Body of pancreas (tissue), 4 donors: ENCODE data around the gene ISCA1. TPM values are rescaled to one million over a fixed set of nuclear protein-coding genes. Genes with fewer than 3 reads are reported as not detected.

Experiments
- ATAC-seq: fragments of 150-250 bp; one replicate; pipeline ENCODE4 v1.9.1; 2016
- DNase-seq, 4 donors: peaks; one replicate each; pipeline ENCODE4 v3.0.0-alpha.2; 2019
- H3K27ac ChIP-seq, 4 donors: fragments of 200-600 bp; sonication (generic); 1 replicate in 3 of 4; 2 replicates in 1 of 4; pipeline versions ENCODE4 v1.5.1 to v1.6.1; 2016 to 2019; ENCODE audit warnings: mild to moderate bottlenecking in 1 of 4, mixed read lengths in 1 of 4, moderate library complexity in 1 of 4
- H3K27me3 ChIP-seq, 2 donors: fragments of 200-600 bp; sonication (generic); one replicate each; pipeline ENCODE4 v1.6.0; 2016; ENCODE audit warnings: mild to moderate bottlenecking in 1 of 2
- H3K36me3 ChIP-seq, 2 donors: fragments of 200-600 bp; sonication (generic); replicated peaks in 1 of 2; 2 replicates each; pipeline ENCODE4 v1.5.1; 2016; ENCODE audit warnings: low read depth in 2 of 2; ENCODE audit not compliant: insufficient read depth in 1 of 2
- H3K4me1 ChIP-seq: fragments of 200-600 bp; sonication (generic); one replicate; pipeline ENCODE4 v1.6.0; 2016
- H3K4me3 ChIP-seq, 2 donors: fragments of 200-600 bp; sonication (generic); 1 replicate in 1 of 2; 2 replicates in 1 of 2; pipeline ENCODE4 v1.5.1; 2016 to 2019
- H3K9me3 ChIP-seq, 3 donors: fragments of 200-600 bp; sonication (generic); 1 replicate in 2 of 3; 2 replicates in 1 of 3; pipeline ENCODE4 v1.5.1; 2016
- POLR2A ChIP-seq, 3 donors: fragments of 450-650 bp; IDR thresholded peaks; one replicate each; pipeline ENCODE4 v1.6.1; 2016; ENCODE audit warnings: antibody characterized with exemption in 3 of 3, mild to moderate bottlenecking in 2 of 3
- WGBS, 2 donors: methylation state at CpG; one replicate each; pipeline ENCODE4 v1.1.5; 2017; 5-methylcytosine and 5-hydroxymethylcytosine counted together
- intact Hi-C: fragments of 100-400 bp; cut with DNase I; formaldehyde crosslinking; loops from one replicate; pipeline ENCODE4 v1.15.1; 2023
- total RNA-seq, 2 donors: library from RNA; depleted of rRNA; stranded (reverse); fragments of >200 nt; gene quantifications; one replicate each; pipeline ENCODE4 v1.1.0, GENCODE V29; 2016
- TF ChIP-seq, protein P1 (sequence below), 7 experiments: fragments of 450-650 bp in 4 of 7; fragments of 200-600 bp in 3 of 7; sonication (generic) in 3 of 7; IDR thresholded peaks; one replicate each; pipeline ENCODE4 v1.5.1; 2016 to 2019; ENCODE audit warnings: antibody characterized with exemption in 7 of 7

Gene ISCA1
- total RNA-seq, 2 donors from 2014 or later = 19.4 to 21.0 TPM

DNA sequence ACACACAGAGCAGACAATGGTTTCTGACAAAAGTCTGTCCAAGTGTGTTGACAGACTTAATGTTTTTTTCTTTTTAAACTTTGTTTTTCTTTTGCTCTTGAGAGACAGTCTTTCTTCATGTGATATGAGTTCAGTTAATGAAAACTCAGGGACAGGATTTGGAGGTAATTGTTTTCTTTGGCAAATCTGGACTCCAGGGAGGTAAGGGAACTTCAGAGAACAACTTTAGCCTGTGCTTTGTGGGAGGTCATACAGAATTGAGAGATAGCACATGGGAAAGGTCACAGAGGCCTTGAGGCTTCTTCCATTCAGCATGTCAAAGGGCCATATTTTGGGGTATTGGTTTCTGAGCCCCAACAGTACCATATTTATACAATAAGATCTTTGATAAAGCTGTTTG, 32.2 kb downstream of the ISCA1 start:
- Histone ChIP-seq H3K4me1 (no peaks in the 10 kb centered on the region), H3K9me3 (no peaks in the 10 kb centered on the region), H3K27me3 (no peaks in the 10 kb centered on the region), H3K4me3 (no peak overlapping the region), H3K27ac (no peak overlapping the region), H3K36me3 (no peaks in the 10 kb centered on the region)
- intact Hi-C loops = no loop called here
- TF ChIP-seq, protein P1, sequence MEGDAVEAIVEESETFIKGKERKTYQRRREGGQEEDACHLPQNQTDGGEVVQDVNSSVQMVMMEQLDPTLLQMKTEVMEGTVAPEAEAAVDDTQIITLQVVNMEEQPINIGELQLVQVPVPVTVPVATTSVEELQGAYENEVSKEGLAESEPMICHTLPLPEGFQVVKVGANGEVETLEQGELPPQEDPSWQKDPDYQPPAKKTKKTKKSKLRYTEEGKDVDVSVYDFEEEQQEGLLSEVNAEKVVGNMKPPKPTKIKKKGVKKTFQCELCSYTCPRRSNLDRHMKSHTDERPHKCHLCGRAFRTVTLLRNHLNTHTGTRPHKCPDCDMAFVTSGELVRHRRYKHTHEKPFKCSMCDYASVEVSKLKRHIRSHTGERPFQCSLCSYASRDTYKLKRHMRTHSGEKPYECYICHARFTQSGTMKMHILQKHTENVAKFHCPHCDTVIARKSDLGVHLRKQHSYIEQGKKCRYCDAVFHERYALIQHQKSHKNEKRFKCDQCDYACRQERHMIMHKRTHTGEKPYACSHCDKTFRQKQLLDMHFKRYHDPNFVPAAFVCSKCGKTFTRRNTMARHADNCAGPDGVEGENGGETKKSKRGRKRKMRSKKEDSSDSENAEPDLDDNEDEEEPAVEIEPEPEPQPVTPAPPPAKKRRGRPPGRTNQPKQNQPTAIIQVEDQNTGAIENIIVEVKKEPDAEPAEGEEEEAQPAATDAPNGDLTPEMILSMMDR (IDR thresholded peaks at IDR 0.05) = no peak
- no peak for TF ChIP-seq POLR2A (IDR thresholded peaks at IDR 0.05)
- ATAC-seq (no peak), DNase-seq (no peak)

DNA sequence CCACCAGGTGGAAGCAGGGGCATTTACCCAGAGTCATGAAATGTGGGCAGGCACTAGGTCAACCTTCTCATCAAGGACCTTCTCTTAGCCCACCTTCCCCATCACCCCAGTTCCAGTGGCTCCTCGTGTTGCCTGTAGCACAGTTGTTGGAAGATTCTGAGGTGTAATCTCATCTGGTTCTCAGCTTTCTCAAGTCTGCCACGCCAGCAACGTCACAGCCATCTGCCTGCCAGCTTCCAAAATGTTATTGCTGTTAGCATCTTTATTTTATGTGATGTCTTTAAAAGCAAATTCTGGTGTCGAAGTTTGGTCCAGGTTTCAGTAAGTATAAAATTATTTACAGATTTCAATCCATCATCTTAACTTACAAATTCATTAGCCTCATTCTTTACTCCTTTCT, 33.6 kb downstream of the ISCA1 start:
- no peaks in the 10 kb centered on the region for H3K9me3 ChIP-seq
- H3K4me1 ChIP-seq = no peaks in the 10 kb centered on the region
- 79 to 82% methylated on average over 4 of the region's 4 CpGs for WGBS, 2 donors
- DNase-seq (no peak), ATAC-seq (no peak)
- TF ChIP-seq, protein P1 (IDR thresholded peaks at IDR 0.05) = no peak
- TF ChIP-seq POLR2A (IDR thresholded peaks at IDR 0.05) = no peak
- no peaks in the 10 kb centered on the region for H3K27me3 ChIP-seq
- no peak overlapping the region for H3K4me3 ChIP-seq
- H3K27ac ChIP-seq = no peak overlapping the region
- H3K36me3 ChIP-seq = no peaks in the 10 kb centered on the region
- intact Hi-C loops = no loop called here

DNA sequence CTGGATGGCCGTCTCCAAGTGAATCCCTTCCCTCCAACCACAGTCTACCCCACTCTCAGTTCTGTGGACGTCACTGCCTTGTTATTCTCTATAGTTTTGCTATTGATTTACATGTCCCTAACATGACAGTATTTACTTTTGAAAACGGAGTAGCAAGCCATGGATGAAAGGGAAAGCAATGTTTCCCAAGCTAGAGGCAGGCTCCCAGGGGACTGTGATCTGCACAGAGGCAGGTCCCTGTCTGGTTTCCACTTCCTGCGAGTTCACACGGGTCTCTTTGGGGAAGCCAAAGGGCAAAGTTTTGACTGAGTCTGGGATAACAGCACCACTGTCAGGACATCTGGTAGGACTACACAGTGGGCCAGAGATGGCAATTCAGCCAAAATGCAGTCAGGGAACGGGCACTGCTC, 35.6 kb downstream of the ISCA1 start:
- Histone ChIP-seq H3K27me3 (no peaks in the 10 kb centered on the region), H3K4me1 (no peaks in the 10 kb centered on the region), H3K9me3 (no peaks in the 10 kb centered on the region), H3K4me3 (no peak overlapping the region), H3K27ac (no peak overlapping the region), H3K36me3 (no peaks in the 10 kb centered on the region)
- intact Hi-C loops = no loop called here
- TF ChIP-seq POLR2A (IDR thresholded peaks at IDR 0.05) = no peak
- TF ChIP-seq, protein P1 (IDR thresholded peaks at IDR 0.05) = no peak
- WGBS, 2 donors = 33 to 38% methylated on average over 6 of the region's 6 CpGs
- ATAC-seq (peak; percentile 30), DNase-seq (peak; percentile 7 to 29 (median 16))

DNA sequence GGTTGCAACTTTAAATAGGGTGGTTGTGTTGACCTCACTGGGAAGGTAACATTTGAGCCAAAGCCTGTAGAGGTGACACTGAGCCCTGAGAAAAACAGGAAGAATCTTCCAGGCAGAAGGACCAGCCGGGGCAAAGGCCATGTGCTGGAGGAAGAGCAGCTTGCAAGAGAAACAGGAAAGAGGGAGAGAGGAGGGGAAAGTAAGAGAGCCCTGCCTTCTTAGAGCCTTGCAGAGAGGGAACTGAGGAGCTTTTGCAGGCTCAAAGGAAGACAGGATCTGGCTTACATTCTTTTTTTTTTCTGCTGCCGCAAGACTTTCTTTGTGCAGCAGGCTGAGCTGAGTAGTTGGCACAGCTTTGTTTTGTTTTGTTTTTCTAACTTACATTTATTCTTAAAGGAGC, 40.3 kb downstream of the ISCA1 start:
- H3K27ac ChIP-seq = no peak overlapping the region
- H3K27me3 ChIP-seq = no peaks in the 10 kb centered on the region
- H3K36me3 ChIP-seq = no peaks in the 10 kb centered on the region
- no peaks in the 10 kb centered on the region for H3K4me1 ChIP-seq
- TF ChIP-seq POLR2A (IDR thresholded peaks at IDR 0.05) = no peak
- TF ChIP-seq, protein P1 (IDR thresholded peaks at IDR 0.05) = no peak
- no peak for ATAC-seq
- intact Hi-C loops = no loop called here
- no peak overlapping the region for H3K4me3 ChIP-seq
- no peaks in the 10 kb centered on the region for H3K9me3 ChIP-seq
- WGBS, 2 donors = 56 to 57% methylated on average over 2 of the region's 2 CpGs
- no peak for DNase-seq

DNA sequence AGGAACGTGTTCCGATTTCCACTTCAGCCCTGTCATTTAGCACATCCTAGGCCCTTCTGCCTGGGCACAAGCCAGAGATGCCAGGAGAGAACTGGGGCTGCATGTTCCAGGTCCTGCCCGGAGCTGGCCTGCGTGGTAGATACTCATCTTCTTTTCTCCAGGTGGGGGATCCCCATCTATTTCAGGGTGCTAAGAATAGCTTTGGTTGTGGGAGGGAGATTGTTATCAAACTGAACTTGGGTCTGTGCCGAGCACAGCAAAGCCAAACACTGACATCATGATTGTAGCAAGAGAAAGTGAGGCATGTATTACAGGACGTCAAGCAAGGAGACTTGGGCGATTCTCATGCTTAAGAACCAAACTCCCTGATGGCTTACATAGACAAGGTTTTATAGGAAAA, 41.1 kb downstream of the ISCA1 start:
- Histone ChIP-seq H3K36me3 (no peaks in the 10 kb centered on the region), H3K9me3 (no peaks in the 10 kb centered on the region), H3K27ac (no peak overlapping the region), H3K27me3 (no peaks in the 10 kb centered on the region), H3K4me3 (no peak overlapping the region), H3K4me1 (no peaks in the 10 kb centered on the region)
- 62 to 75% methylated on average over 7 of the region's 7 CpGs for WGBS, 2 donors
- ATAC-seq (no peak), DNase-seq (no peak)
- TF ChIP-seq, protein P1 (IDR thresholded peaks at IDR 0.05) = no peak
- no peak for TF ChIP-seq POLR2A (IDR thresholded peaks at IDR 0.05)
- intact Hi-C loops = no loop called here
